Liver (tissue), 9 donors: ENCODE measurements around the gene EFCAB11. TPM values are rescaled to one million over a fixed set of nuclear protein-coding genes. Genes with fewer than 3 reads are reported as not detected.

Source experiments
- DNase-seq: peaks from one replicate; pipeline ENCODE4 v3.0.0-alpha.2; 2017; ENCODE audit warnings: low spot score
- H3K27ac ChIP-seq, 2 donors: one replicate each; pipeline ENCODE4 v1.7.0; 2013; ENCODE audit warnings: inconsistent platforms in 2 of 2, low read length in 2 of 2, control low read depth in 1 of 2, low read depth in 1 of 2, mild to moderate bottlenecking in 1 of 2
- H3K27me3 ChIP-seq, 4 donors: one replicate each; pipeline versions ENCODE4 v1.6.1 to v1.7.0; 2013; ENCODE audit warnings: low read length in 3 of 4, inconsistent platforms in 1 of 4, mild to moderate bottlenecking in 1 of 4, moderate library complexity in 1 of 4; ENCODE audit not compliant: control insufficient read depth in 4 of 4, insufficient read depth in 4 of 4
- H3K36me3 ChIP-seq, 4 donors: one replicate each; pipeline versions ENCODE4 v1.6.1 to v1.7.0; 2013; ENCODE audit warnings: low read length in 3 of 4, mild to moderate bottlenecking in 3 of 4, low read depth in 1 of 4, moderate library complexity in 1 of 4; ENCODE audit not compliant: control insufficient read depth in 4 of 4, insufficient read depth in 3 of 4
- H3K4me1 ChIP-seq, 4 donors: one replicate each; pipeline versions ENCODE4 v1.6.1 to v1.7.0; 2013; ENCODE audit warnings: low read length in 3 of 4, mild to moderate bottlenecking in 3 of 4, moderate library complexity in 1 of 4; ENCODE audit not compliant: control insufficient read depth in 4 of 4, insufficient read depth in 4 of 4
- H3K4me3 ChIP-seq, 3 donors: one replicate each; pipeline versions ENCODE4 v1.6.1 to v1.7.0; 2013; ENCODE audit warnings: low read length in 3 of 3, control low read depth in 1 of 3, low read depth in 1 of 3, mild to moderate bottlenecking in 1 of 3
- H3K9ac ChIP-seq, 2 donors: one replicate each; pipeline ENCODE4 v1.7.0; 2013; ENCODE audit warnings: low read length in 2 of 2, mild to moderate bottlenecking in 2 of 2, moderate library complexity in 2 of 2, control low read depth in 1 of 2, low read depth in 1 of 2
- H3K9me3 ChIP-seq, 4 donors: one replicate each; pipeline versions ENCODE4 v1.6.1 to v1.7.0; 2013; ENCODE audit warnings: low read length in 3 of 4; ENCODE audit not compliant: control insufficient read depth in 4 of 4
- CTCF ChIP-seq: fragments of 150-350 bp; IDR thresholded peaks from 2 replicates; pipeline ENCODE4 v1.5.1; 2017; ENCODE audit warnings: improper control_type of control experiment, low read depth, low read length; ENCODE audit not compliant: missing input control
- FOXA1 ChIP-seq: IDR thresholded peaks from 2 replicates; pipeline ENCODE4 v1.6.1; 2016; ENCODE audit warnings: antibody characterized with exemption
- FOXA2 ChIP-seq: IDR thresholded peaks from 2 replicates; pipeline ENCODE4 v1.6.1; 2016; ENCODE audit warnings: antibody characterized with exemption
- GABPA ChIP-seq, 2 donors: IDR thresholded peaks in 1 of 2; conservative IDR thresholded peaks in 1 of 2; 2 replicates each; pipeline ENCODE4 v1.6.1; 2016; ENCODE audit warnings: antibody characterized with exemption in 2 of 2, mild to moderate bottlenecking in 1 of 2, moderate library complexity in 1 of 2
- HNF4A ChIP-seq, 2 donors: conservative IDR thresholded peaks; 2 replicates each; pipeline ENCODE4 v1.6.1; 2016; ENCODE audit warnings: antibody characterized with exemption in 2 of 2, mild to moderate bottlenecking in 2 of 2
- HNF4G ChIP-seq: IDR thresholded peaks from 2 replicates; pipeline ENCODE4 v1.6.1; 2016; ENCODE audit warnings: antibody characterized with exemption
- JUND ChIP-seq, 2 donors: IDR thresholded peaks; 2 replicates each; pipeline ENCODE4 v1.6.1; 2016; ENCODE audit warnings: antibody characterized with exemption in 2 of 2
- NR2F2 ChIP-seq: IDR thresholded peaks from 2 replicates; pipeline ENCODE4 v1.6.1; 2016; ENCODE audit warnings: antibody characterized with exemption
- RAD21 ChIP-seq, 2 donors: IDR thresholded peaks; 2 replicates each; pipeline ENCODE4 v1.6.1; 2016; ENCODE audit warnings: antibody characterized with exemption in 2 of 2, mild to moderate bottlenecking in 2 of 2
- REST ChIP-seq: IDR thresholded peaks from 2 replicates; pipeline ENCODE4 v1.6.1; 2016; ENCODE audit warnings: antibody characterized with exemption, mild to moderate bottlenecking
- RXRA ChIP-seq, 2 donors: IDR thresholded peaks; 2 replicates each; pipeline ENCODE4 v1.6.1; 2017 to 2018; ENCODE audit warnings: antibody characterized with exemption in 2 of 2, mild to moderate bottlenecking in 1 of 2
- SP1 ChIP-seq: IDR thresholded peaks from 2 replicates; pipeline ENCODE4 v1.6.1; 2018; ENCODE audit warnings: antibody characterized with exemption, mild to moderate bottlenecking
- TAF1 ChIP-seq: conservative IDR thresholded peaks from 2 replicates; pipeline ENCODE4 v1.6.1; 2016; ENCODE audit warnings: antibody characterized with exemption, mild to moderate bottlenecking
- WGBS: extraction: QIAGEN DNeasy Blood & Tissue Kit; methylation state at CpG from one replicate; pipeline ENCODE4 v1.1.7; 2013; 5-methylcytosine and 5-hydroxymethylcytosine counted together
- polyA plus RNA-seq, 2 donors: library from polyadenylated mRNA; stranded (reverse) in 1 of 2; unstranded in 1 of 2; fragments of 200-250 nt in 1 of 2; fragments of >200 nt in 1 of 2; fragmentation: Nextera tagmentation in 1 of 2; extraction: Ambion mirVana in 1 of 2; gene quantifications; one replicate each; pipeline versions ENCODE4 v1.2.1 to v1.2.3, GENCODE V29; 2013 to 2015
- total RNA-seq, 2 donors: library from RNA; depleted of rRNA; stranded (reverse); fragments of >200 nt; gene quantifications; one replicate each; pipeline ENCODE4 v1.2.3, GENCODE V29; 2014
- TF ChIP-seq, protein P1 (sequence below): IDR thresholded peaks from 2 replicates; pipeline ENCODE4 v1.6.1; 2016; ENCODE audit warnings: antibody characterized with exemption
- TF ChIP-seq, protein P2 (sequence below): IDR thresholded peaks from 2 replicates; pipeline ENCODE4 v1.6.1; 2016; ENCODE audit warnings: antibody characterized with exemption
- TF ChIP-seq, protein P3 (sequence below): IDR thresholded peaks from 2 replicates; pipeline ENCODE4 v1.6.1; 2016; ENCODE audit warnings: antibody characterized with exemption
- donor health status: healthy.
- donor health status: healthy.
- donor health status: healthy.
- donor health status: healthy.
- donor health status: healthy.

EFCAB11 gene
- total and polyA plus RNA-seq, 4 donors, result 2.1 to 4.7 (median 3.4) TPM

DNA sequence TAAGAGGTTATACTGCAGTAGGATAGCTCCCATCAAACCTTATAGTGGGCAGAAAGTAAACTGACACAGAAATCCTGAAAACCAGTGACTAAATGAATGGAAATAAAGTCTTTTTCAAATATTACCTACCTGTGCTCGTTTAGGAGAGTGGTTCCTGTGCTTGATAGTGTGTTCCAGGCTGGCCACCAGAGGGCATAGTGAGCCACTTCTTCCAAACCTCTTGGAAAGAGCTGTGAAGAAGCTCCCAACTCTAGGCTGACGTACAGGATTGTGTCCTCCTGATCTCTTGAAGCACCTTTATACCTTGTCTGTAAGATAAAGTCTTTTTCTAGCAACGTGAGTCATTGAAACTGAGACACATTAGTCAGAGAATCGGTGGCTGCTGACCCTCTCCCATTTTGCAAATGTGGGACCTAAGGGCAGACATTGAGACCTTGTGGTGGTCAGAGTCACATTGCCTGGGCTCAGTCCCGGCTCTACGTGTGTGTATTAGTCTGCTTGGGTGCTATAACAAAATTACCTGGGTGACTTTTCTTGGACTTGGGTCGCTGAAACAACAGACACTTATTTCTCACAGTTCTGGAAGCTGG lies 18.8 kb upstream of the EFCAB11 start:
- H3K9ac ChIP-seq, result no peak overlapping the region
- H3K27ac ChIP-seq, result no peak overlapping the region
- H3K27me3 ChIP-seq, result no peaks in the 10 kb centered on the region
- H3K4me1 ChIP-seq, result peaks cover 0 to 4% (median 0%) of the 10 kb centered on the region in 4 donors
- no peak overlapping the region for H3K4me3 ChIP-seq
- DNase-seq, result peak; percentile 65
- H3K36me3 ChIP-seq, result peaks cover under 1 to 23% (median 10%) of the 10 kb centered on the region in 4 donors
- WGBS, result 53% methylated on average over 7 of the region's 7 CpGs
- TF ChIP-seq CTCF (peak; percentile 84), NR2F2 (no peak), RAD21 (IDR thresholded peaks at IDR 0.05) (peak; percentile 90 to 92)
- TF ChIP-seq, protein P1, sequence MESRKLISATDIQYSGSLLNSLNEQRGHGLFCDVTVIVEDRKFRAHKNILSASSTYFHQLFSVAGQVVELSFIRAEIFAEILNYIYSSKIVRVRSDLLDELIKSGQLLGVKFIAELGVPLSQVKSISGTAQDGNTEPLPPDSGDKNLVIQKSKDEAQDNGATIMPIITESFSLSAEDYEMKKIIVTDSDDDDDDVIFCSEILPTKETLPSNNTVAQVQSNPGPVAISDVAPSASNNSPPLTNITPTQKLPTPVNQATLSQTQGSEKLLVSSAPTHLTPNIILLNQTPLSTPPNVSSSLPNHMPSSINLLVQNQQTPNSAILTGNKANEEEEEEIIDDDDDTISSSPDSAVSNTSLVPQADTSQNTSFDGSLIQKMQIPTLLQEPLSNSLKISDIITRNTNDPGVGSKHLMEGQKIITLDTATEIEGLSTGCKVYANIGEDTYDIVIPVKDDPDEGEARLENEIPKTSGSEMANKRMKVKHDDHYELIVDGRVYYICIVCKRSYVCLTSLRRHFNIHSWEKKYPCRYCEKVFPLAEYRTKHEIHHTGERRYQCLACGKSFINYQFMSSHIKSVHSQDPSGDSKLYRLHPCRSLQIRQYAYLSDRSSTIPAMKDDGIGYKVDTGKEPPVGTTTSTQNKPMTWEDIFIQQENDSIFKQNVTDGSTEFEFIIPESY, result no peak
- no peaks in the 10 kb centered on the region for H3K9me3 ChIP-seq

DNA sequence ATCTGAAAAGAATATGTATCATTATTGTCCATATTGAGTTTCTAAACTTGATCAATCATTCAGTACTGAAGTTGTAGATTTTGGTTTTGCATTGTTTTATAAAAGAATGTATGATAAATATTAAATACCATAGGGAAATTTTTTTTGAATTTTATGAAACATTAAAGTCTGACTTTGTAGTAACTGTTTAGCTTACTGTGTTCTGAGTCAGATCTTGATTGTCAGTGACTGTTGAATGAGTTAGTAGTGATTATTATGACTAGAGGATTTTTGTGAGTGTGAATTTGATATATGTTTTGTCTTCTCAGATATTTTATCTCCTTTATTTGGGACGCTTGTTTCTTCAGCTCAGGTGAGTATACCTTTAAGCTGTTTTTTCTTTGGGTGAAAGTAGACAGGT lies 11.3 kb upstream of the EFCAB11 start:
- WGBS, result 100% methylated on average over 1 of the region's 1 CpG

More for the DNA sequence above, 11.3 kb upstream of the EFCAB11 start:
- Histone ChIP-seq H3K9me3 (no peaks in the 10 kb centered on the region), H3K36me3 (peaks cover 0 to 19% (median 10%) of the 10 kb centered on the region in 4 donors), H3K9ac (no peak overlapping the region), H3K27ac (no peak overlapping the region), H3K4me3 (no peak overlapping the region), H3K4me1 (no peaks in the 10 kb centered on the region), H3K27me3 (no peaks in the 10 kb centered on the region)
- DNase-seq, result no peak
- TF ChIP-seq RXRA (IDR thresholded peaks at IDR 0.05) (no peak), REST (no peak), HNF4A (conservative IDR thresholded peaks at IDR 0.05) (no peak), HNF4G (no peak), JUND (IDR thresholded peaks at IDR 0.05) (no peak), NR2F2 (no peak), SP1 (no peak), RAD21 (IDR thresholded peaks at IDR 0.05) (no peak), TAF1 (no peak), CTCF (no peak), GABPA (IDR thresholded peaks at IDR 0.05 in 1 of 2, conservative IDR thresholded peaks at IDR 0.05 in 1 of 2) (no peak), FOXA1 (no peak), FOXA2 (no peak)
- TF ChIP-seq, protein P2, sequence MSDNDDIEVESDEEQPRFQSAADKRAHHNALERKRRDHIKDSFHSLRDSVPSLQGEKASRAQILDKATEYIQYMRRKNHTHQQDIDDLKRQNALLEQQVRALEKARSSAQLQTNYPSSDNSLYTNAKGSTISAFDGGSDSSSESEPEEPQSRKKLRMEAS, result no peak
- TF ChIP-seq, protein P1, result no peak
- TF ChIP-seq, protein P3, sequence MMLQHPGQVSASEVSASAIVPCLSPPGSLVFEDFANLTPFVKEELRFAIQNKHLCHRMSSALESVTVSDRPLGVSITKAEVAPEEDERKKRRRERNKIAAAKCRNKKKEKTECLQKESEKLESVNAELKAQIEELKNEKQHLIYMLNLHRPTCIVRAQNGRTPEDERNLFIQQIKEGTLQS, result no peak
